22Rv1 (cell line): Measurements from ENCODE around the gene BPIFB2.

Experiments used
- H3K27ac ChIP-seq: fragments of 450-650 bp; 2 replicates; pipeline ENCODE4 v1.5.1; 2017
- ZFX ChIP-seq: fragments of 450-650 bp; IDR thresholded peaks from 2 replicates; pipeline ENCODE4 v1.6.1; 2017; ENCODE audit warnings: antibody characterized with exemption, borderline replicate concordance
- TF ChIP-seq, protein P1 (sequence below): fragments of 450-650 bp; IDR thresholded peaks from 2 replicates; pipeline ENCODE4 v1.5.1; 2017; ENCODE audit warnings: mild to moderate bottlenecking

Gene BPIFB2

DNA sequence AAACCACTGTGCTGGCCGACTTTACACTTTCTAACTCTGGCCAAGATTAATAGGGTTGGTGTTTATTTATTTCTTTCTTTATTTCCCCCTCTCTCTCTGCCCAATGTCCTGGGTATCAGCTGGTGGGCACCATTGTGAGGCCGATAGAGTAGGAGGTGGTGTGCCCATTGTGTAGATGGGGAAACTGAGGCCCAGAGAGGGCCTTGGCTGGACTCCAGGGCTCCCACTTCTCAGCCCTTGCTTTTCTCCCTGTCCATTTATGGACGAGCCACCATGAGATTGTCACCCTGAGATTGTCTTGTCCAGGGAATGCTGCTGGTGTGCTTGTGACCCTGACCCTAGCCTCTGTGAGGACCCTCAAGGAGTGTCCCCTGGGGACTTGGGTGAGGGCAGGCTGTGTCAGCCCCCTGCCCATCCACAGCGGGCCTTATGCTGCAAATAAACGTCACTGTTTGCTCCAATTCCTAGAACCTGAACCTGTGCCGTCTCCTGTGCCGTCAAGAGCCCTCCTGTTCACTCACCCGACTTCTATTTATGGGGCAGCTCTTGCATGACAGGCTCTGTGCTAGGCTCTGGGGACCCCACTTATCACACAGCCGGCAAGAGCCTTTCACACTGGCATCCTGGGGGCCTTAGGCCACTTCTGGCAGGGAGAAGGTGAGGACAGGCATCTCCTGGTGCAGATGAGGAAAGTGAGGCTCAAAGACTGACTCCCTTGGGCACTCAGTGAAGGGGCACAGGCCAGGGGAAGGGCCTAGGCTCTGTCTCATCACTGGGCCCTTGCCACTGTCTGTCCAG, 28.1 kb upstream of the BPIFB2 start:
- no peak overlapping the region for H3K27ac ChIP-seq
- TF ChIP-seq, protein P1, sequence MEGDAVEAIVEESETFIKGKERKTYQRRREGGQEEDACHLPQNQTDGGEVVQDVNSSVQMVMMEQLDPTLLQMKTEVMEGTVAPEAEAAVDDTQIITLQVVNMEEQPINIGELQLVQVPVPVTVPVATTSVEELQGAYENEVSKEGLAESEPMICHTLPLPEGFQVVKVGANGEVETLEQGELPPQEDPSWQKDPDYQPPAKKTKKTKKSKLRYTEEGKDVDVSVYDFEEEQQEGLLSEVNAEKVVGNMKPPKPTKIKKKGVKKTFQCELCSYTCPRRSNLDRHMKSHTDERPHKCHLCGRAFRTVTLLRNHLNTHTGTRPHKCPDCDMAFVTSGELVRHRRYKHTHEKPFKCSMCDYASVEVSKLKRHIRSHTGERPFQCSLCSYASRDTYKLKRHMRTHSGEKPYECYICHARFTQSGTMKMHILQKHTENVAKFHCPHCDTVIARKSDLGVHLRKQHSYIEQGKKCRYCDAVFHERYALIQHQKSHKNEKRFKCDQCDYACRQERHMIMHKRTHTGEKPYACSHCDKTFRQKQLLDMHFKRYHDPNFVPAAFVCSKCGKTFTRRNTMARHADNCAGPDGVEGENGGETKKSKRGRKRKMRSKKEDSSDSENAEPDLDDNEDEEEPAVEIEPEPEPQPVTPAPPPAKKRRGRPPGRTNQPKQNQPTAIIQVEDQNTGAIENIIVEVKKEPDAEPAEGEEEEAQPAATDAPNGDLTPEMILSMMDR: no peak
- no peak for TF ChIP-seq ZFX

DNA sequence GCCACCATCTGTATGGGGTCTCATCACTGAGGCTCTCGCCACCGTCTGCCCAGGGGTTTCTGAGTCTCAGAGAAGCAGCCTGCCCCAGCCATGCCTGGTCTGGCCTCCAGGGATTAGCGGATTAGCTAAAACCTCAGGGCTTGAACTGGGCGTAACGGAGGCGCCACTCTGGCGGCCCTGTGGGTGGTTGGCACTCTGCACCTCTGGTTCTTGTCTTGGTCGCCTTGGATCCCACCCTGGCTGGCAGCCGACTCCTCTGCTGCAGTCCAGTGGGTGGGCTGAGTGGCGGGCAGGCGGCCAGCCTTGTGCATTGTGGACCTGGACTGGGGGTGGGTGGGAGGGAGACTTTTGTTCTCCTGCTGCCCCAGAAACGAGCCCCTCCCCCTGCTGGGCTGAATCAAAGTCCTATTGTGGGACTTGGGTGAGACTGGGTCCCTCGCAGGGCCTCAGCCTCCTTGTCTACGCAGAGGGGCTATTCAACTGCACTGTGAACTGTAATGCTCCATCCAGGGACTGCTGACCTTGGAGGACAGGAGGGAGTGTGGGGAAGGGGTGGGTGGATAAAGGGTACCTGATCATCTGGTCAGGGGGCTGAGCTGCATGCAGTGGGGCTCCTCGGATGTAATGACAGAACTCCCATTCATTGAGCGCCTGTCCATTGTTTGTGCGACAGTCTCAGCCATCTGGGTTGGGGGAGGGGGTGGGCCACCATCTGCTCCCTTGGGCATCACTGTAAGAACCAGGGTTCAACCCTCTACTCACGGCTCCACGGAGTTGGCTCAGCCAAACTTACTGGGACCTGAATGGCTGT, 27.2 kb upstream of the BPIFB2 start:
- H3K27ac ChIP-seq: no peak overlapping the region
- no peak for TF ChIP-seq ZFX
- TF ChIP-seq, protein P1: no peak

DNA sequence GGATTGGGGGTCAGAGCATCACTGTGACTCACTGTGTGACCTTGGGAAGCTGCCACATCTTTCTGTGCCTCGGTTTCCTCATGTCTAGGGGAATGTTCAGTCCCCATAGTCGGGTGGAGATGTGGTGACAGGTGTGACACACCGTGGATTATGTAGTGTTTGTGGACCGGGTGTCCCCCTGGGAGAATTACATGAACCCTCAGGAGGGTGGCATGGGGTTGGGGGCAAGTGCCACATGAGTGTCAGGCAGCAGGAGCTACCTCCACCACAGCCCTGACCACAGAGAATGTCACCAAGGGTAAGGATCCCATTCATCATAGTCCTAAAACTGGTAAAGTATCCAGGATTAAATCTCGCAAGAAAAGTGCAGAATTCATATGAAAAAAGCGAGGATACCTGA, 26.5 kb upstream of the BPIFB2 start:
- TF ChIP-seq ZFX: no peak
- TF ChIP-seq, protein P1: no peak
- no peak overlapping the region for H3K27ac ChIP-seq

DNA sequence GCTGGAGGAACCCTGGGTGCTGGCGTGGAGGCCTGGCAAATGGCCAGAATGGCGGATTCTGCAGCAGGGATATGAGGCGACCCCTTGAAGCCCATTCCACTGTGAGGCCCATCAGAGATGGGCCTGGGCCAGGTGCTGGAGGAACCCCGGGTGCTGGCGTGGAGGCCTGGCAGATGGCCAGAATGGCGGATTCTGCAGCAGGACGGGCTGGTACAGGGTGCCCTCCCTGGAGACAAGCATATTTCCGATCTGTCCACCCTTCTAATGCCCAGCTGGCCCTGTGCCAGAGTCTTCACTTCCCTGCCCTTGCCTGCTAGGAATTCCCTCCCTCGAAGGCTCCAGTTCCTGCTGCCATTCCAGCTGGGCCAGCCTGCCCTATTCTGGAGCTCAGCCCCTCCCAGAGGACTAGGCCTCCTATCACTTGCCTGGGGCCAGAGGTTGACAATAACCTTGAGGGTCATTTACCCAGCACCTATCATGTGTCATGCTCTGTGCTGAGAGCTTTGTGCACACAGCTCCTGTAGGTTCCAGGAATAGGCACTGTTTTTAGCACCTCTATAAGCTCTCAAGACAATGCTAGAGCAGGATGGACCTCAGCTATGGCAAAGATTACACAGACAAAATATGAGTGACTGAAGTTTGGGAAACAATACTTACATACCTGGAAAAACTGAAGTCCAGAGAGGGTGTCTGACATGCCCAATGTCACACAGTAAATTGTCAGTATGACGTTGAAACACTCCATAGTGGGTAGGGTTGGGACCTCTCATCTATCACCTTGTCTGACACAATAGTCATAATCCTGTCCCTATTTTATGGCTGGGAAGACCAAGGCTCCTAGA, 24.7 kb upstream of the BPIFB2 start:
- no peak overlapping the region for H3K27ac ChIP-seq
- TF ChIP-seq ZFX: no peak
- TF ChIP-seq, protein P1: no peak

DNA sequence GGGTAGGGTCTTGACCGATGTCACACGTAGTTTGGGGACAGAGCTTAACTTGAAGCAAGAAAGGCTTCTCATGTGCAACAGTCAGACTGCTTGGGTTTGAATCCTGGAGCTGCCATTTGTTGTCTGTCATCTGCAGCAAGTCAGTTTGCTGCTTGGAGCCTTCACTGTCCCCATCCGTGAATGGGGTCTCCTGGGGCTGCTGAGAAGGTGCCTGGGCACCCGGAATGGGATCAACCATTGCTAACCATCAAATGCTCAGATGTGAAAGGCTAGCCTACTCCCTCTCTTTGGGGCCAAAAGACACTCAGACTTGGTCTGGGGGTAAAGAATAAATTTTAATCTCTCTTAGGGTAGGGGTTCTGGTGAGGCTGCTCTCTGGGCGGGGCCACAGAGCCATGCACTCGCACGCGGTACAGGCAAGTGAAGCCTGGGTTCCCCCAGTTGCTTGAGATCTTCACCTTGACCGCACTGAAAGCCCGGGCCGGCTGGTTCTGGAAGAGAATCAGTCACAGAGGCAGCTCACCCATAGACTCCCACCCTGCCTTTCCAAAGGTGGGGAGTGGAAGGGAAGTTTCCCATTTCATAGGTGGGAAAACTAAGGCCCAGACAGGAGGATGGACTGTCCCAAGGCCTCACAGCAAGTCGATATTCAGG, 23.9 kb upstream of the BPIFB2 start:
- TF ChIP-seq, protein P1: no peak
- TF ChIP-seq ZFX: no peak
- H3K27ac ChIP-seq: no peak overlapping the region

DNA sequence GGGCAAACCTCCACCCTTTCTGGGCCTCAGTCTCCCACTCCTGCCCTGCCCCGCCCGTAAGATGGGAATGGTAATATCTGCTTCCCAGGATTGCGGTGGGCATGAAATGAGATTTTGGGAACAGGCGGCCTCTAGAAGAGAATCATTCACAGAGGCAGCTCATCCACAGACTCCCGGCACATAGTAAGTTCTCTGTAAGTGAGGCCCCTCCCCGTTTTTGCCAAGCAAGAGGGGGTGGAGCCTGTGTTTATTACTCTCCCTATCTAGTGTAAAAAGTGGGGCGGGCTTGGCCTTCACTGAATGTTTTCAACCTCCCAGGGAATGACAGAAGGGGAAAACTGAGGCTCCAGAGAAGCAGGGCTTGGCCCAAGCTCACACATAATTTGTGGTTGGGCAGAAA, 23.3 kb upstream of the BPIFB2 start:
- TF ChIP-seq ZFX: no peak
- TF ChIP-seq, protein P1: no peak
- H3K27ac ChIP-seq: no peak overlapping the region
